Activated T-helper 17 cell treated with anti-CD3 and anti-CD28 coated beads, Interleukin-2, amount 50 U/mL, for 72 hours (primary cell): ENCODE data around the gene GPC3. TPM values are rescaled to one million over a fixed set of nuclear protein-coding genes. Genes with fewer than 3 reads are reported as not detected.

Experiments
- ATAC-seq: fragments of 150-1000 bp; cut with Tn5 transposase; replicated peaks from 2 replicates; pipeline ENCODE4 v1.10.0; 2021; ENCODE audit warnings: mild to moderate bottlenecking, moderate library complexity
- H3K27ac Mint-ChIP-seq: one replicate; pipeline ENCODE4 v1.8.0; 2022; ENCODE audit warnings: mixed read lengths
- H3K27me3 Mint-ChIP-seq: one replicate; pipeline ENCODE4 v1.8.0; 2022; ENCODE audit warnings: mixed read lengths
- H3K36me3 Mint-ChIP-seq: one replicate; pipeline ENCODE4 v1.8.0; 2022; ENCODE audit warnings: low read depth, mild to moderate bottlenecking, mixed read lengths
- H3K4me1 Mint-ChIP-seq: one replicate; pipeline ENCODE4 v1.8.0; 2022; ENCODE audit warnings: mixed read lengths
- H3K4me3 Mint-ChIP-seq: one replicate; pipeline ENCODE4 v1.8.0; 2022; ENCODE audit warnings: mild to moderate bottlenecking, mixed read lengths
- H3K9me3 Mint-ChIP-seq: one replicate; pipeline ENCODE4 v1.8.0; 2022; ENCODE audit warnings: mixed read lengths
- total RNA-seq, 2 donors: library from RNA; stranded (reverse); gene quantifications; one replicate each; pipeline ENCODE4 v1.2.3, GENCODE V29; 2022

Gene GPC3
- total RNA-seq, 2 donors from 2014 or later = 0.15 TPM; not detected in 1

DNA sequence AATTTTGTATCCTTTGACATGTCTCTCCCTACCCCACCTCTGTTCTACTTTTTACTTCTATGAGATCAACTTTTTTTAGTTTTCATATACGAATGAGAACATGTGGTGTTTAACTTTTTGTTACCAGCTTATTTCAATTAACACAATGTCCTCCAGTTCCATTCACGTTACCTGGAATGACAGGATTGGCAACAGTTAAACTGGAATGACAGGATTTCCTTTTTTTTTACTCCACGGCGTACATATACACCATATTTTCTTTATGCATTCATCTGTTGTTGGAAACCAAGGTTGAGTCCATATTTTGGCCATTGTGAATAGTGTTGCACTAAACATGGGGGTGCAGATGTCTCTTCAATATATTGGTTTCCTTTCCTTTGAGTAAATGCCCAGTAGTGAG lies 398.3 kb downstream of the GPC3 start:
- Mint-ChIP-seq H3K9me3 (no peaks in the 10 kb centered on the region), H3K36me3 (no peaks in the 10 kb centered on the region), H3K27me3 (peaks cover 7% of the 10 kb centered on the region), H3K4me1 (no peaks in the 10 kb centered on the region), H3K27ac (no peak overlapping the region), H3K4me3 (no peak overlapping the region)
- no peak for ATAC-seq

DNA sequence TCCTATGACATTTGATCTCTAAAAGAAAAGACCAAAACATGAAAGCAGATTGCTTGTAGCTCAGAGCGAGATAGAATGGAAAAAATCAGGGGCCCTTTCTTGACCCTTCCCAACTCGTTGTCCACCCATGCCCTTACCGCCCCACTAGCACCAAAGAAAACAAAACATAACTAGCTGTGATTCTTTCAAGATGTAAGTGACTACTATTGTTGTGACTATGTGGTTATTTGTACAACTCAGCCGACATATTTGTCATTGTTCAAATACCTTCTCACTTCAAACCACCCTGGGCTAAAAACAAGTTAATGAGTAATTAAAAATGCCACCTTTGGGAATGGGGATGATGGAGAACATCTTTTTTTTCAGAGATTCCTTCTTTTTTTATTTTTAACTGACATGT lies 399.0 kb downstream of the GPC3 start:
- Mint-ChIP-seq H3K9me3 (no peaks in the 10 kb centered on the region), H3K4me3 (no peak overlapping the region), H3K27me3 (peaks cover 7% of the 10 kb centered on the region), H3K4me1 (no peaks in the 10 kb centered on the region), H3K27ac (no peak overlapping the region), H3K36me3 (no peaks in the 10 kb centered on the region)
- no peak for ATAC-seq

DNA sequence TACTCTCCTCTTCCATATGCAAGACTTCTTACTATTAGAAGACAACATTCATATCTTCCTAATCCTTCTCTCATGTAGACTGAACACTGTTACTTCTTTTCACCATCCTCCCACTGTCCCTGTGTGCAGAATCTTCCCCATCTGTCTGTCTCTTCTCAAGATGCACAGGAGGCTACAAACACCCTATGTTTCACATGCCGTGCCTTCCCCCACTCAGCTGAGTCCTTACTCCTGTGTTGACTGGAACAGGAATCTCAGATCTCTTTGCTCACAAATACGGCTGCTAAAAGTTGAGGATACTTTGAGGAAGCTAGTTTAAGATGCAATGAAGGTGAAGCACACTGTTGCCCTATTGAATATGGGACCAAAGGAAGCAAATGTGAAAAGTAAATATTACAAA lies 401.6 kb downstream of the GPC3 start:
- Mint-ChIP-seq H3K4me3 (no peak overlapping the region), H3K9me3 (no peaks in the 10 kb centered on the region), H3K36me3 (no peaks in the 10 kb centered on the region), H3K27me3 (peaks cover 4% of the 10 kb centered on the region), H3K27ac (no peak overlapping the region), H3K4me1 (no peaks in the 10 kb centered on the region)
- no peak for ATAC-seq

GRCh38 chrX:133580625-133581024 lies 404.8 kb downstream of the GPC3 start:
- Mint-ChIP-seq H3K9me3 (no peaks in the 10 kb centered on the region), H3K36me3 (no peaks in the 10 kb centered on the region), H3K27me3 (peaks cover 4% of the 10 kb centered on the region), H3K27ac (no peak overlapping the region), H3K4me1 (no peaks in the 10 kb centered on the region), H3K4me3 (no peak overlapping the region)
- no peak for ATAC-seq

DNA sequence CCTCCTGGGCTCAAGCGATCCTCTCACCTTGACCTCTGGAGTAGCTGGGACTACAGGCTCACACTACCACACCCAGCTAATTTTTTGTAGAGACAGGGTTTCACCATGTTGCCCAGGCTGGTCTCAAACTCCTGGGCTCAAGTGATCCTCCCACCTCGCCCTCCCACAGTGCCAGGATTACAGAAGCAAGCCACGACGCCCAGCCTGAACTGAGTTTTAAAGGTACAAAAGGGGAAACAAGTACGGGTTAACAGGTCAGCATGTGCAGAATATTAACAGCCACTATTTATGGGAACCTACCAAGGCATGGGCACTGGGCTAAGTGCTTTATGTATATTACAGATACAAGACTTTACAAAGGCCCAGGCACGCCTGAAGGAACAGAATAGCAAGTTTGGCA lies 405.8 kb downstream of the GPC3 start:
- no peak for ATAC-seq
- no peaks in the 10 kb centered on the region for H3K27me3 Mint-ChIP-seq

DNA sequence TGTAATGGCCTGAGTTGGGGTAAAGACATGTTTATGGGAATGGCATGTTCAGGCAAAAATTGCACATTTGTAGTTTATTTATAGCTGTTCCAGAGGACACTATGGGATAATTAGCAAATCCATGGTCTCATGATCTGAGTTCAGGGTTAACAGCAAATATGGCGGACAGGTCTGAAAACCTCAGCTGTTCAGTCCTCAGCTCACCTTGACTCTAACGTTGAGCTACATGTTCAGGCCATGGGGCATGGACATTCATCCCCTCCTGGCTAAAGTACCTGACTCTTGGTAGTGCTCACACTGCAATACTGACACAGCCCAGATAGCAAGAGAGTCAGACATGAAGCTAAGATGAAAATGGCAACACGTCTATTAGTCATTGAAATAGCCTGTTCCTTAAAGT lies 408.5 kb downstream of the GPC3 start:
- no peaks in the 10 kb centered on the region for H3K27me3 Mint-ChIP-seq
- H3K4me3 Mint-ChIP-seq = no peak overlapping the region
- ATAC-seq = no peak
- no peaks in the 10 kb centered on the region for H3K36me3 Mint-ChIP-seq
- H3K9me3 Mint-ChIP-seq = no peaks in the 10 kb centered on the region
- H3K27ac Mint-ChIP-seq = no peak overlapping the region
- no peaks in the 10 kb centered on the region for H3K4me1 Mint-ChIP-seq

More for the DNA sequence above, 405.8 kb downstream of the GPC3 start:
- Mint-ChIP-seq H3K36me3 (no peaks in the 10 kb centered on the region), H3K4me1 (no peaks in the 10 kb centered on the region), H3K9me3 (no peaks in the 10 kb centered on the region), H3K27ac (no peak overlapping the region), H3K4me3 (no peak overlapping the region)

DNA sequence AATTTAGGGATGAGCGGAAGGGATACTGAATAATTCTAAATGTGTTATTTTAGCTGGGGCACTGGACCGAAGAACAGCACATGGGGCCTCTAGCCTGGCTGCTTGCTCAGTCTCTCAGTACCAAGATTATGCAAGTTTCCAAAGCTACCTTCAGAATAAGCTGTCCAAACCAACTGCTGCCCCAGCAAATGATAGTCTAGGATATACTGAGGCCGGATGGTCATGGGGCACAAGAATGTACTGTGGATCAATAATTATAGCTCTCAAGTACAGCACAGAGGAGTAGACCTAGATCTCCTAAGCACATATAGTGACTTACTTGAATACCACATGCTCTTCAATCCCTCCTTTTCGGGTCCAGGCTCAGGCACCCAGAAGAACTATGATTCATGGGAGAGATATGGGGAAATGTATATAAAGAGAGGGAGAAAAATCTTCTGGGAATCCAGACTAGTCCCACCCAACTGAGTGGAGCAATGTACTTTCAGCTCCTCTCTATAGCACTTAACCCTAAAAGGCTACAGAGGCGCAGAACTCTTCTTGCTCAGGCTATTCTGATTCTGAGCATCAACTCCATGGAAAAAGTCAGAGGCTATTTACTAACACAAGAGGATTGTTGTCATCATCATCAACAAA lies 409.8 kb downstream of the GPC3 start:
- Mint-ChIP-seq H3K4me1 (no peaks in the 10 kb centered on the region), H3K4me3 (no peak overlapping the region), H3K27me3 (no peaks in the 10 kb centered on the region), H3K9me3 (no peaks in the 10 kb centered on the region), H3K27ac (no peak overlapping the region), H3K36me3 (no peaks in the 10 kb centered on the region)
- no peak for ATAC-seq

- Mint-ChIP-seq H3K27me3 (no peaks in the 10 kb centered on the region), H3K9me3 (no peaks in the 10 kb centered on the region), H3K27ac (no peak overlapping the region), H3K36me3 (no peaks in the 10 kb centered on the region), H3K4me3 (no peak overlapping the region), H3K4me1 (no peaks in the 10 kb centered on the region)
- ATAC-seq = no peak
Observed at GRCh38 chrX:133574716-133575115, 410.7 kb downstream of the GPC3 start.

GRCh38 chrX:133570549-133570948 lies 414.8 kb downstream of the GPC3 start:
- Mint-ChIP-seq H3K36me3 (no peaks in the 10 kb centered on the region), H3K9me3 (no peaks in the 10 kb centered on the region), H3K4me1 (no peaks in the 10 kb centered on the region), H3K27me3 (no peaks in the 10 kb centered on the region), H3K27ac (no peak overlapping the region), H3K4me3 (no peak overlapping the region)
- ATAC-seq = no peak

- no peaks in the 10 kb centered on the region for H3K27me3 Mint-ChIP-seq
- H3K4me1 Mint-ChIP-seq = no peaks in the 10 kb centered on the region
- no peak overlapping the region for H3K27ac Mint-ChIP-seq
- no peak overlapping the region for H3K4me3 Mint-ChIP-seq
- H3K36me3 Mint-ChIP-seq = no peaks in the 10 kb centered on the region
- H3K9me3 Mint-ChIP-seq = no peaks in the 10 kb centered on the region
- no peak for ATAC-seq
Observed at GRCh38 chrX:133569217-133569616, 416.2 kb downstream of the GPC3 start.

DNA sequence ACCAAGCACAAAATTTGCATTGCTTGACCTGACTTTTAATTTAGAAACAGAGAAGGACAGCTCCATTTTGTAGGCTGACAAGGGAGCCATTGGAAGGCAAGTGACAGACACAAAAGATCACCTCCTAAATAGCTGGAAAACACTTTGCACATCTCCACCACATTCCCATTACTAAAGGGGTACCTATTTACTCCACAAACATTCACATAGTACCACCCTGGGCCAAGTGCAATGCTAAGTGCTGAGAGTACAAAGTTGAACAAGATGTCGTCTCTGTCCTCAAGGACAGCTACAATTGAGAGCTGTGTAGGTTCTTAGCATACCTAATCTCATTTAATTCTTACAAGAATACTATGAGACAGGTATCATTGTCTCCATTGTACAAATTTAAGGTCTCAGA lies 417.3 kb downstream of the GPC3 start:
- H3K27me3 Mint-ChIP-seq = no peaks in the 10 kb centered on the region
- no peak for ATAC-seq
- H3K4me3 Mint-ChIP-seq = no peak overlapping the region
- H3K4me1 Mint-ChIP-seq = no peaks in the 10 kb centered on the region
- H3K27ac Mint-ChIP-seq = no peak overlapping the region
- H3K36me3 Mint-ChIP-seq = no peaks in the 10 kb centered on the region
- no peaks in the 10 kb centered on the region for H3K9me3 Mint-ChIP-seq

DNA sequence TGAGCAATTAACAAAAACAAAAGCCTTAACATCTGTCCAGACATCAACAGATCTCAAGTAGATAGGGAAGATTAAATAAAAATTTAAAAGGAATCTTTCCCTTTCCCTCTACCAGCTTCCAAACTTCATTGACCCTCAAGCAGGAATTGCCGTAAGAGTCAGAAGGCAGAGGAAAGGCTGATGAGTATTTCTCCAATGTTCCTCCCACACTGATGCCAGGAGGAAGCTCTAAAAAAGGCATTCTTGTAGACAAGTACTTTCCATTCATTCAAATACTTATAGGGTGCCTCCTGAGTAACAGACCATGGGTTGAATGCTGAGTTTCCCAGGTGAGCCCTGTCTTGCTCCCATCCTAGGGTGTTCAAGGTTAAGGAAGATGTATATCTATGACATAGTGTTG lies 418.5 kb downstream of the GPC3 start:
- Mint-ChIP-seq H3K27ac (no peak overlapping the region), H3K36me3 (no peaks in the 10 kb centered on the region), H3K27me3 (no peaks in the 10 kb centered on the region), H3K4me1 (no peaks in the 10 kb centered on the region), H3K4me3 (no peak overlapping the region), H3K9me3 (no peaks in the 10 kb centered on the region)
- no peak for ATAC-seq

DNA sequence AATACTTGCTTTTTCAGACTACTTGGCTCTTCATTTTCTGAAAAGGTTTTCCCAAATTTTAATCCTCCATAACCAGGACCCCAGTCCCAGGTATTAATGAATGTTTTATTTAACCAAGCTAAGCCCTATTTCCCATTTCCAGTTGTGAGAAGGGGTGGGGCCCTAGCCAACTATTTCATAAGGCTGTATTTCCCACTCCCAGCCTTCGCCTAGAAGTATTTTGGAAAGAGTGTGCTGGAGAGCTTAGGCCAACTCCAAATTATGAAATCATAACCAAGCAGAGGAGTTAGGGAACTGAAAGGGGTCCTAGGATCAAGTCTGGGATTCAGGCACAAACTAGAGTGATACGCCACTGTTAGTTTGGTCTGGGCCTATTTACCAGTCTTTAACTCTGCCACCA lies 421.7 kb downstream of the GPC3 start:
- Mint-ChIP-seq H3K27me3 (no peaks in the 10 kb centered on the region), H3K27ac (no peak overlapping the region), H3K36me3 (no peaks in the 10 kb centered on the region), H3K4me3 (no peak overlapping the region), H3K9me3 (no peaks in the 10 kb centered on the region), H3K4me1 (no peaks in the 10 kb centered on the region)
- no peak for ATAC-seq

GRCh38 chrX:133561251-133561650 lies 424.1 kb downstream of the GPC3 start:
- Mint-ChIP-seq H3K27me3 (no peaks in the 10 kb centered on the region), H3K4me1 (no peaks in the 10 kb centered on the region), H3K27ac (no peak overlapping the region), H3K9me3 (no peaks in the 10 kb centered on the region), H3K4me3 (no peak overlapping the region), H3K36me3 (no peaks in the 10 kb centered on the region)
- no peak for ATAC-seq

- Mint-ChIP-seq H3K27me3 (no peaks in the 10 kb centered on the region), H3K4me1 (no peaks in the 10 kb centered on the region), H3K36me3 (no peaks in the 10 kb centered on the region), H3K4me3 (no peak overlapping the region), H3K9me3 (peaks cover 5% of the 10 kb centered on the region), H3K27ac (no peak overlapping the region)
- ATAC-seq = no peak
Observed at GRCh38 chrX:133559909-133560308, 425.5 kb downstream of the GPC3 start.
